ENCODE results near the gene PEPD.

- TF ChIP-seq CTCF (IDR thresholded peaks at IDR 0.05; ENCODE audit: insufficient read depth, low read length) (no peak), SPI1 (IDR thresholded peaks at IDR 0.05; ENCODE audit: borderline replicate concordance, low read depth) (no peak)
Measured at GRCh38 chr19:33524024-33524664, 2.6 kb upstream of the PEPD start.

Data from HL-60 (cell line).